GM12865 (cell line): ENCODE data around the gene KIRREL3.

ENCODE experiments used
- DNase-seq: peaks from one replicate; pipeline ENCODE4 v3.0.0; 2010; ENCODE audit warnings: low read depth
- H3K4me3 ChIP-seq: 2 replicates; pipeline ENCODE4 v1.5.1; 2011; ENCODE audit warnings: mild to moderate bottlenecking, low read depth, low read length, control low read depth
- TF ChIP-seq, protein P1 (sequence below): IDR thresholded peaks from 2 replicates; pipeline ENCODE4 v1.5.1; 2011; ENCODE audit warnings: low read length, control low read depth, low read depth, inconsistent platforms; ENCODE audit not compliant: insufficient read depth; ENCODE audit errors: missing control alignments

Gene KIRREL3

GRCh38 chr11:126501641-126502040 is 498.9 kb downstream of the KIRREL3 start:
- no peak overlapping the region for H3K4me3 ChIP-seq
- TF ChIP-seq, protein P1, sequence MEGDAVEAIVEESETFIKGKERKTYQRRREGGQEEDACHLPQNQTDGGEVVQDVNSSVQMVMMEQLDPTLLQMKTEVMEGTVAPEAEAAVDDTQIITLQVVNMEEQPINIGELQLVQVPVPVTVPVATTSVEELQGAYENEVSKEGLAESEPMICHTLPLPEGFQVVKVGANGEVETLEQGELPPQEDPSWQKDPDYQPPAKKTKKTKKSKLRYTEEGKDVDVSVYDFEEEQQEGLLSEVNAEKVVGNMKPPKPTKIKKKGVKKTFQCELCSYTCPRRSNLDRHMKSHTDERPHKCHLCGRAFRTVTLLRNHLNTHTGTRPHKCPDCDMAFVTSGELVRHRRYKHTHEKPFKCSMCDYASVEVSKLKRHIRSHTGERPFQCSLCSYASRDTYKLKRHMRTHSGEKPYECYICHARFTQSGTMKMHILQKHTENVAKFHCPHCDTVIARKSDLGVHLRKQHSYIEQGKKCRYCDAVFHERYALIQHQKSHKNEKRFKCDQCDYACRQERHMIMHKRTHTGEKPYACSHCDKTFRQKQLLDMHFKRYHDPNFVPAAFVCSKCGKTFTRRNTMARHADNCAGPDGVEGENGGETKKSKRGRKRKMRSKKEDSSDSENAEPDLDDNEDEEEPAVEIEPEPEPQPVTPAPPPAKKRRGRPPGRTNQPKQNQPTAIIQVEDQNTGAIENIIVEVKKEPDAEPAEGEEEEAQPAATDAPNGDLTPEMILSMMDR, result no peak
- no peak for DNase-seq

DNA sequence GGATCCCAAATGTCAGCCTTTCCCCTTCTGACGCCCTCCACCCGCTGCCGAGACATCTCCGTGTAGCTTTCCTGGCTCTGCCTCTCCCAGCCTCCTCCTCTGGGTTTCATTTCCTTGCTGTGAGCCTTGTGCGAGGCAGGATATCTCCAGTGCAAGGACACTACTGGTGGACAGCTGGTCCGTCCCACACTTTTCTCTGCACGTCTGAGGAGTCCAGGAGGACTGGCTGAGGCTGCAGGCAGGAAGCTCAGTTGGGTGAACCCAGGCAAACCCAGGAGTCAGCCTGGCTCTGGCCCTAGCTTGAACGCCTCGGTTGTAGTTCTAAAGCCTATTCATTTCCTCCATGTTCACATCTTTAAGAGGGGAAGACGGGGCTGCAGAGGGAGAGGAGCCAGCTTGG is 499.6 kb downstream of the KIRREL3 start:
- H3K4me3 ChIP-seq, result no peak overlapping the region
- no peak for DNase-seq
- TF ChIP-seq, protein P1, result no peak

GRCh38 chr11:126499131-126499752 is 501.3 kb downstream of the KIRREL3 start:
- TF ChIP-seq, protein P1, result no peak
- no peak overlapping the region for H3K4me3 ChIP-seq
- DNase-seq, result no peak

DNA sequence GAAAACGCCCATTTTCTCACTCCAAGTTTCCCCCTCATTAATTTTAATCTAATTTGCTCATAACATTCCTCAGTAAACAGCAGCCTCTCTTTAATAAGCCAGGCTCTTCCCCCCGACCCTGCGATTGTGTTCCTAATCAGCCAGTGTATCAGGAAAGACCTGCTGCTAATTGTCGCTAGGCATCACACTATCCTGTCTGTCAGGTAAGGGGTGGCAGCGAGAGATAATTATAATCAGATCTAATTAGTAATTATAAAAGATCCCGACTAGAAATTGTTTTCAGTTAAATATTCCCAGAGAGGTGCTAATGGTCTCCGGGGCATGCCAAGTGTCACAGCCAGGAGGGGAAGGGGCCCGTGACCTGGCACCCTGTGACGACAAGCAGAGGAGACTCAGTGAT is 502.3 kb downstream of the KIRREL3 start:
- TF ChIP-seq, protein P1, result no peak
- no peak for DNase-seq

DNA sequence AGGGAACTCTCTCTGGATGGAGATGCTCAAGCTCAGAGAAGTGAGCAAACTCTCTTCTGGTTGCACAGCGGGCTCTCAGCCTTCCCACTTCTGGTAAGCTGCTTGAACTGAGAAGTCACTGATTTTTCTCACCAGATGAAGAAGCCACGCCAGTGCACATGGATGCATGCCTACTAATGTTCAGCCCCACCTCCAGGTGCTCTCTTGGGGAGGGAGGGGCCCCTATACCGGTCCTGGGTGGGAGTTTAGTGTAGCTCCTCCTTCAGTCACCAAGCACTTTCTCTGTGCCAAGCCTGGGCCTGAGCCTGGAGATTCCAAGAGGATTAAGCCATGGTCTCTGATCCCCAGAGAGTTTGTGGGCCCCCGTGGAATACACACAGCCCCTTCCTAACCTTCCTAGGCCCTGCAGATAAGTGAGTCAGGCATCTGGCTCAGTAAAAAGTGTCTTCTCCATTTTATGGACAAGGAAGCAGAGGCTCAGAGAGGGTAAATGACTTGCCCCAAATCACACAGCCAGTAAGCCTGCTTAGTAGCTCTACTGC is 502.9 kb downstream of the KIRREL3 start:
- no peak overlapping the region for H3K4me3 ChIP-seq
- DNase-seq, result no peak
- TF ChIP-seq, protein P1, result no peak

More for the DNA sequence above, 502.3 kb downstream of the KIRREL3 start:
- H3K4me3 ChIP-seq, result no peak overlapping the region

DNA sequence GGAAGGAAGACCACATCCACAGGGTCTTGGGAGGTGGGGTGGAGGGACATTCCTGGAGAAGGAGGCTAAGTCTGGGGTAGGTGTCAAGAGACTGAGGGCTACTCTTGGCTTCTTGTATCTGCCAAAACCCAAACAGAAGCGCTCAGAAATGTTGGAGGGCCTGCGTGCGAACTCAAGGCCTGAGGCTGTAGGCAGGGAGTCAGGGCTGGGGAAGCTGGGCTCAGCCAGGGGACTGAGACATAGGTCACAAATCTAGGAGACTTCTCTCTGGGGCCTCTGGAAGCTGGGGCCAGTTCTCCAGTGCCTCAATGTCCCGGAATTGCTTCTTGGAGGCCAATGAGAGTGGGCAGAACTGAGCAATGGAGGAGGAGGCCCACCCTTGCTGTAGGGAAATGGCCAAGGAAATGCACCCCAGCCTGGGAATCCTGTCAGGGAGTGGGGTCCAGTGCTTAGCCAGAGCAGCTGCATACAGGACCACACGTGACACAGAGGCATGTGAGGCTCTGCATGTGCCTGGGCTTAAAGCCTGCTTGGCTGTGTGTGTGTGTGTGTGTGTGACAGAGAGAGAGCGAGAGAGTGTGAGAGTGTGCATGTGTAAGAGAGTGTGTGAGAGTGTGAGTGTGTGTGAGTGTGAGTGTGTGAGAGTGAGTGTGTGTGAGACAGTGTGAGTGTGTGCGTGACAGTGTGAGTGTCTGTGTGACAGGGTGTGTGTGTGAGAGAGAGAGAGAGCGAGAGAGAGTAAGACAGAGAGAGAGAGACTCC is 503.8 kb downstream of the KIRREL3 start:
- TF ChIP-seq, protein P1, result no peak
- no peak for DNase-seq
- no peak overlapping the region for H3K4me3 ChIP-seq
